Measurements from ENCODE around the gene PRAMEF2.
"Not testable (repeated sequence)": the region's sequence is repeated elsewhere in the genome, so short reads cannot be mapped to it uniquely, and the experiment has no call there.

- not testable (repeated sequence) for TF ChIP-seq ZBTB7A (IDR thresholded peaks at IDR 0.05; ENCODE audit: low read depth); EP300 (IDR thresholded peaks at IDR 0.05; ENCODE audit: borderline replicate concordance); YY1 (IDR thresholded peaks at IDR 0.05; ENCODE audit: low read depth); RAD21 (IDR thresholded peaks at IDR 0.05; ENCODE audit: low read depth)
These were observed 41.3 kb downstream of the PRAMEF2 start, which contains the start of gene PRAMEF10 for GRCh38 chr1:12898170-12898569.

Measured in Ishikawa (cell line).